Skeletal muscle tissue (tissue), 4 donors: Measurements from ENCODE around the gene NFATC1. TPM values are rescaled to one million over a fixed set of nuclear protein-coding genes. Genes with fewer than 3 reads are reported as not detected.
A peak's percentile ranks its signal among the peaks of the same experiment; 100 is the strongest.

Source experiments
- H3K27ac ChIP-seq: one replicate; pipeline ENCODE4 v1.7.0; 2013; ENCODE audit warnings: mild to moderate bottlenecking, low read depth, low read length, inconsistent platforms
- H3K27me3 ChIP-seq, 3 donors: one replicate each; pipeline ENCODE4 v1.7.0; 2013; ENCODE audit warnings: low read length in 3 of 3; ENCODE audit not compliant: control insufficient read depth in 3 of 3, insufficient read depth in 3 of 3
- H3K36me3 ChIP-seq, 3 donors: one replicate each; pipeline ENCODE4 v1.7.0; 2013; ENCODE audit warnings: low read length in 3 of 3; ENCODE audit not compliant: control insufficient read depth in 3 of 3, insufficient read depth in 3 of 3
- H3K4me1 ChIP-seq, 3 donors: one replicate each; pipeline ENCODE4 v1.7.0; 2013; ENCODE audit warnings: low read length in 3 of 3, mild to moderate bottlenecking in 3 of 3; ENCODE audit not compliant: control insufficient read depth in 3 of 3, insufficient read depth in 3 of 3
- H3K4me3 ChIP-seq, 3 donors: one replicate each; pipeline ENCODE4 v1.7.0; 2013; ENCODE audit warnings: low read length in 3 of 3
- H3K9ac ChIP-seq, 3 donors: one replicate each; pipeline ENCODE4 v1.7.0; 2013; ENCODE audit warnings: low read length in 3 of 3, mild to moderate bottlenecking in 3 of 3, moderate library complexity in 2 of 3, low read depth in 1 of 3
- H3K9me3 ChIP-seq, 3 donors: one replicate each; pipeline ENCODE4 v1.7.0; 2013; ENCODE audit warnings: low read length in 3 of 3; ENCODE audit not compliant: control insufficient read depth in 3 of 3
- total RNA-seq: library from RNA; depleted of rRNA; stranded (reverse); fragments of >200 nt; gene quantifications from one replicate; pipeline ENCODE4 v1.2.3, GENCODE V29; 2014
- donor health status: Osteomylitis.

NFATC1 gene
- total RNA-seq, 1 donor from 2014 or later, result 10.4 TPM

DNA sequence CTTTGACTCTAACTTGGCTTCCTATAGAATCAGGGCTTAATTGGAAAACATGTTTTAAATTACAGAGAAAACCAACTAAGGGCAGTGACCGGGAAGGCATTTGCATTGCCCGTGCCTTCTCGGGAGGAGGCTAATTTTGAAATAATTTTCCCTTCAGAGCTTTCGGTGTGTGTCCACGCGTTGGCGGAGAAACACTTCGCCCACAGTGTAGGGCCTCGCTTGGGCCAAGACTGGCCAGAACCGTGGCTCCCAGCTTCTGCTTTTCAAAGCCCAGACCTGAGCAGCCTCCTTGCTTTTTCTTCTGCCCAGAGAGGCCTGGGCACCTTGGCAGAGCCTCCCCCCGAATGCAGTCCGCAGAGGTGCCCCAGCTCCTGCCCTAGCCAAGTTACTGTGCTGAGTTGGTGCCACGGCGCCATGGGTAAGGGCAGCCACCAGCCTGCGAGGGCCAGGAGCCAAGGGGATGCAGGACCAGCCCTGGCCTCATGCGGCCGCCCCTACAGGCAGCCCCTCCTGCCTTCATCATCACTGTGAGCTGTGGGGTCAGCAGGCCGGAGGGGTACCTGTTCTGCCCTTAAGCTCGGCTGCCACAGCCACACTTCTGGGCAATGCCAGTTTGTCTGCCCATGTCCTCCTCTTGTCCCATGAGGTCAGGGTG, 57.4 kb downstream of the NFATC1 start:
- Histone ChIP-seq H3K4me3 (no peak overlapping the region), H3K9ac (no peak overlapping the region), H3K4me1 (peaks cover 0 to 17% (median 5%) of the 10 kb centered on the region in 3 donors), H3K36me3 (peaks cover 31 to 51% (median 43%) of the 10 kb centered on the region in 3 donors), H3K27ac (no peak overlapping the region), H3K9me3 (no peaks in the 10 kb centered on the region), H3K27me3 (no peaks in the 10 kb centered on the region)

DNA sequence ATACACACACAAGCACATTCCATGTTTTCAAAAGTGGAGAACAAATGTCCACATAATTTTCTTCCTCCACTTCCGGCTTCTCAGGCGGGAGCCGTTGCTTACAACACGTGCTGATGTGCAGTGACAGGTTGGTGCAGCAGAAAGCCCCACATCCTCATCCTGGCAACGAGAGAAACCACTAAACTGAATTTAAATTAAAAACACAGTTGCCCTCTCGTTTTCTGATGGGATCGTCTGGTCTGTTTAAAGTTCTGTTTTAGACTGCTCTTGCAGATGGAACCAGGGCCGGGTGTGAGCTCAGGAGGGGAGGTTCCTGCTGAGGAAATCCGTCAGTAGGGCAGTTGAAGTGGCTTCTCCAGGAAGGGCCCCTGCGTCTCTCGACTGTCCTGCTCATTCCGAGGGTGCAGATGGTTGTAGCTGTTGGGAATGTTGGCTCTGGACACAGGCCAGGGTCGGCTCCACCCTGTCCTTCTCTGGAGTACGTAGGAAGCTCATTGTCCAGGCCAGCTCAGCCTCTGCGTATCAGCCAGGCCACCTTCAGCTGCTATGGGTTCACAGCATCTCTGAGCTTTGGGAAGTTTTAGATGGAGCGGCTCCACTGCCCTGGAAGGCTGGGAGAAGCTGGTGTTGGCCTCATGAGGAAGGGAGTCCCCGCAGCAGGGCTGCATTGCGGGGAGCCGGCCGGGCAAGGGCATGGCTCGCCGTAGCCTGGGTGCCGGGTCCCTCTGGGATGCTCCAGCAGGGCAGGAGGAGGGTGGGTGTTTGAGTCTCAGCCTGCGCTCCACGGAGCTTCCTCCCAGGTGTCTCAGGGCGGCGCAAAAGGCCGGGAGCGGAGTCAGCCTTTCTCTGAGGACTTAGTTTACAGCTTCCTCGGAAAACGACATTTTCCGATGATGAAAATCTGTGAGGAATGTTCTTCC, 58.3 kb downstream of the NFATC1 start:
- H3K4me1 ChIP-seq, result peaks cover 4 to 24% (median 11%) of the 10 kb centered on the region in 3 donors
- no peak overlapping the region for H3K27ac ChIP-seq
- peaks cover 31 to 45% (median 41%) of the 10 kb centered on the region in 3 donors for H3K36me3 ChIP-seq
- no peak overlapping the region for H3K4me3 ChIP-seq
- no peaks in the 10 kb centered on the region for H3K27me3 ChIP-seq
- H3K9ac ChIP-seq, result peak overlapping the region in 1 of 3 donors; percentile 4
- no peaks in the 10 kb centered on the region for H3K9me3 ChIP-seq

DNA sequence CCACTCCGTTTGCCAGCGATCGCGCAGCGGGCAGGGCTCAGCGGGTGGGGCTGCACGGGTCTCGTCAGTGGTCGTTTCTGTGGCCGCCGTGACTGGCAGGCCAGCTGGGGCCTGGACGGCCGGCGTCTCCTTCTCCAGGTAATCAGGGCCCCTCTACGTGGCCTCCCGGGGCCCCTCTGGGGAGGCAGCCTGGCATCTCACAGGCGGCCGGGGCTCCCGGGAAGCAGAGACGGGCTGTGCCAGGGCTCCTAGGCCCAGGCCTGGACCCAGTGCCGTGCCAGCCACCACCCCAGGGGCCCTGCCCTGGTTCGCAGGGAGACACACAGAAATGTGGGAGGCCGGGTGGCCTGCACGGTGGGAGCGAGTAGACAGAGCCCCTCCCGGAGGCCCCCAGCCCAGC, 59.5 kb downstream of the NFATC1 start:
- H3K9ac ChIP-seq, result no peak overlapping the region
- peaks cover 24 to 40% (median 37%) of the 10 kb centered on the region in 3 donors for H3K36me3 ChIP-seq
- H3K4me1 ChIP-seq, result peaks cover 6 to 35% (median 16%) of the 10 kb centered on the region in 3 donors
- no peak overlapping the region for H3K4me3 ChIP-seq
- no peak overlapping the region for H3K27ac ChIP-seq
- no peaks in the 10 kb centered on the region for H3K9me3 ChIP-seq
- no peaks in the 10 kb centered on the region for H3K27me3 ChIP-seq

DNA sequence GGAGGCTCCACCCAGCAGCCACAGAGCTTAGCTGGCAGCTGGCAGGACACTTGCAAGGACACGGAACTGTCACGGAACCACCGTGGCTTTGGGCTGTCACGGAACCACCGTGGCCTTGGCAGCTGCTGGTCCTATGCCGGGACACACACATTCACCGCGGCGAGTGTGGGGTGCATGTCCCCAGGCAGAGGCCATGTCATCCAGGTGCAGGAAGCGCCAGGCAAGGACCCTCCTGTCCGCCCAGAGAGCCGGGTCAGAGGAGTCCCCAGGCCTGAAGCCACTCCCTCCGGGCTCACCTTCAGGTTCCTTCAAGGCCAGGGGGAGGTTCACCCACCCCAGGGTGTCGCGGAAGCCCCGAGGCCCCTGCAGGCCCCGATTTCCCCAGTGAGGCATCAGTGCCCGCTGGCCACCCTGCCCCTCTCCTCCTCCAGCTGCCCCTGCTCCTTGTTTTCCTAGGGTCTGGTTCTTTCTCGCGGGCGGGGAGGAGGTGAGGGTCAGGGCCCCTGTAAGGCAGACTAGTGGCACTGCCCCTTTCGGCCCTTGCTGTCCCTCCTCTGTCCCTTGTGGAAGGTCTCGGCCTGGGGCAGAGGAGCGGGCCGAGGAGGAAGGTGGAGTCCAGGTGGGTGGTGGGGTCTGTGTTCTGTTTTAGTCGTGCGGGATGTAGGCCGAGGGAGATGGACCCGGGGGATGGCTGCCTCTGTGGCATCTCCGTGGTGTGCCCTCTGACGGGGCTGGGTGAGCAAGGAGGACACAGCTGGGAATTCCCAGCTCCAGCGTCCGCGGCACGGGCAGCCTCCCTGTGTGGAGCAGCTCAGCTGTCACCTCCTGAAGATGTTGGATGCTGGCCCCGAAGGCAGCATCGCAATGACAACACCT, 60.6 kb downstream of the NFATC1 start:
- no peak overlapping the region for H3K9ac ChIP-seq
- H3K27ac ChIP-seq, result no peak overlapping the region
- no peak overlapping the region for H3K4me3 ChIP-seq
- H3K4me1 ChIP-seq, result peaks cover 6 to 38% (median 27%) of the 10 kb centered on the region in 3 donors
- no peaks in the 10 kb centered on the region for H3K9me3 ChIP-seq
- peaks cover 20 to 39% (median 33%) of the 10 kb centered on the region in 3 donors for H3K36me3 ChIP-seq
- H3K27me3 ChIP-seq, result no peaks in the 10 kb centered on the region

DNA sequence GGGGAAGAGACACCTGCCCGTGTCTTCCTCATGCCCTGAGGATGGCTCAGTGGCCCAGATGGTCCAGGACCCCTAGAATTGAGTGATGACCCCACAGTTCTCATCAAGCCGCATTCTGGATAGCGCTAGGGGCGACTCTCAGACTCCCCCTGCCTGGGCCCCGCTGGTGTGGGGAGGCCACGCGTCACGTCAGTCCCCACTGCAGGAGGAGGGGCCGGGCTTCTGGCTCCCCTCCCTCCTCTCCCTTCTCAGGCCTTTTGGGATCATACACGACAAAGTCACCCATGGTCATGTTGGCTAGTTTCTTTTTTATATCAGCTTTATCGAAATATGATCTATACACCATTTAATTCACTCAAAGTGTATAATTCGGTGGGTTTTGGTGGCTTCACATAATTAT, 61.5 kb downstream of the NFATC1 start:
- Histone ChIP-seq H3K9ac (no peak overlapping the region), H3K36me3 (peaks cover 17 to 40% (median 31%) of the 10 kb centered on the region in 3 donors), H3K9me3 (no peaks in the 10 kb centered on the region), H3K4me3 (no peak overlapping the region), H3K27ac (no peak overlapping the region), H3K27me3 (no peaks in the 10 kb centered on the region), H3K4me1 (peaks cover 6 to 38% (median 27%) of the 10 kb centered on the region in 3 donors)

DNA sequence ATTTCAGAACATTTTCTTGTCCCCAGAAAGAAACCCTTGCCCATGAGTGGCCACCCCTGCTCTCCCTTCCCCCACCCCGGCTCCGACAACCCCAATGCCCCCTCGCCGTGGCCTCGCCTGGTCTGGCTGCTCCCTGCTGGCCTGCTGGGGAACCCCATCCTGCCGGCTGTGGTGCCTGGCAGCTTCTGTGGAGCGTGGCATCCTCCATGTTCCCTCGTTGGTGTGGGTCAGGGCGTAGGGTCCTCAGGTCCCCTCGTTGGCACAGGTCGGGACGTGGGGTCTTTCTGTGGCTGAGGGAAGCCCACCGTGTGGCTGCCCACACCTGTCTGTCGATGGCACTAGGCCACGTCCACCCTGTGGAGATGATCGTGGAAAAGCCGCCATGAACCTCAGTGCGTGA, 61.9 kb downstream of the NFATC1 start:
- no peak overlapping the region for H3K4me3 ChIP-seq
- no peaks in the 10 kb centered on the region for H3K9me3 ChIP-seq
- peaks cover 6 to 38% (median 27%) of the 10 kb centered on the region in 3 donors for H3K4me1 ChIP-seq
- H3K27ac ChIP-seq, result no peak overlapping the region
- H3K9ac ChIP-seq, result no peak overlapping the region
- H3K36me3 ChIP-seq, result peaks cover 14 to 36% (median 29%) of the 10 kb centered on the region in 3 donors
- no peaks in the 10 kb centered on the region for H3K27me3 ChIP-seq

DNA sequence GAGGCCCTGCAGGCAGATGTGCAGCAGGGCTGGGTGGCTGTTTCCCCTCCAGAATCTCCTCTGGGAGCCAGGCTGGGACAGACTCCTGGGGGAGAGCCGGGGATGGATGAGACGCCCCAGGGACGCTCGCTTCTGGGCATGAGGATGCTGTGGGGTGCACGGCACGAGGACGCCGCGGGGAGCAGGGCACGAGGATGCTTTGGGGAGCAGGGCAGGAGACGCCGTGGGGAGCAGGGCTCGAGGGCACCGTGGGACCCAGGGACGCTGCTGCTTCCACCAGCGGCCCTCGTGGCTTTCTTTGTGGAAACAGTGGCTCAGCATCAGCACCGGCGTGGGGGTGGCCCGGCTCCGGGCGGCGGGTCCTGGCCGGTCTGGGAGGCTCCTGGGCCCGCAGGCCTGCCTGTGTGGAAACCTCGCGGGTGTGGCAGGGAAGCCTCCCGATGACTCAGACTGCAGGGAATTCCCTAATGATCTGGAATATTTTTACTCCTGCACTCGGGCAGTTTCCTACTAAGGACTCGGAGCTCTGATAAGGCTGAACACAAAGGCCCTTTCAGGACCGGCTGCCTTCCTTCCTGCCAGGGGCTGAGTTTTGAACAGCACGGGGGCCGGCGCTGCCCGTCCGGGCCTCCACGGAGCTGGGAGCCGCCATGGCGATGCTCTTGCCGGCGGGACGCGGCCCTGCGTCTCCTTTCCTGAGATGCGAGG, 62.6 kb downstream of the NFATC1 start:
- Histone ChIP-seq H3K9ac (peak overlapping the region in 2 of 3 donors; percentile 0 to 33), H3K36me3 (peaks cover 17 to 32% (median 30%) of the 10 kb centered on the region in 3 donors), H3K4me1 (peaks cover 6 to 37% (median 27%) of the 10 kb centered on the region in 3 donors), H3K4me3 (no peak overlapping the region), H3K27ac (peak overlapping the region; percentile 62), H3K9me3 (no peaks in the 10 kb centered on the region), H3K27me3 (no peaks in the 10 kb centered on the region)

DNA sequence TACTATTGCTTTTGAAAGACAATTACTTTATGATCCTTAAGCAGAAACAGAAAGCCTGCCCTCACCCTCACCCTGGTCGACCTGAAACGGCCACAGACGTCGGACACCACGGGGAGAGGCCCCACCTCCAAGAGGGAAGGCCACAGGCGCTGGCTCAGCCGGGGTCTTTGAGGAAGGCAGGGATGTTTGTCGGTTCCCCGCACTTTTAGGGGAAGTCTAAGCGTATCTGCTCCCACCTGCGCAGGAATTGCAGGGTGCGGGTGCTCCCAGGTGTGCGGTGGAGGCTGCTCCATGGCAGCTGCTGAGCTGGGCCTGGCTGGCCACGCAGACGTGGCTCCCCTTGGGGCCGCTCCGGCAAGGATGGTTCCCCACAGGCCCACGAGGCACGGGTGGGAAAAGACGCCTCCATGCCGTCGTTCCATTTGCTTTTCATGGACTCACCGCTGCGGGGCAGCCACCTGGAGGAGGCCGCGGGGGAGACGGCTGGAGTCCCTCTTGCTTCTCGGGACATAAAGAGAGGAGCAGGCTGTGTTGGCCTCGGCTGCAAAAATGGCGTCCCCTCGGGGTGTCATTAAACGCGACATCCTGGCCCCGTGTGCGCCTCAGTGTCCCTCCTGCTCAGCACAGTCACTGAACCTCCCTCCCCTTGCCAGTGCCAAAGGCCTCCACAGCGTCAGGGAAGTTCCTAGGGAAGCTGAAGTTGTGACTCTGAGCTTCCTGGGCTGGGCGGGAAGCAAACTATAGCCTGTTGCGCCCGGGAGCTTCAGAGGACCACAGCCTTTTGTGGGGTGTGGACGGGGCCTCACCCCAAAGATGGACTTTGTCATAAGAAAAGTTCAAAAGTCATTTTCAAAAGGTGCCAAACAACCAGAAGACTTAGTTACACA, 63.4 kb downstream of the NFATC1 start:
- Histone ChIP-seq H3K27me3 (no peaks in the 10 kb centered on the region), H3K9me3 (no peaks in the 10 kb centered on the region), H3K4me3 (peak overlapping the region in 1 of 3 donors; percentile 41), H3K36me3 (peaks cover 15 to 29% (median 22%) of the 10 kb centered on the region in 3 donors), H3K4me1 (peaks cover 6 to 31% (median 27%) of the 10 kb centered on the region in 3 donors), H3K9ac (no peak overlapping the region), H3K27ac (peak overlapping the region; percentile 62)
